ENCODE data around the gene NFATC2.

The NFATC2 gene

GRCh38 chr20:51523276-51524013, 19.1 kb downstream of the NFATC2 start:
- Histone ChIP-seq H4K20me1 (no peaks in the 10 kb centered on the region; a peak in 2 of 22 replicates), H3K4me1 (peaks cover 32 to 53% (median 43%) of the 10 kb centered on the region in 10 experiments), H3K36me3 (peaks cover 0 to 30% (median 11%) of the 10 kb centered on the region in 11 experiments; a peak in 12 of 22 replicates), H3K4me2 (0 out of 22 replicates have a peak overlapping the region, but pooled peaks of 1 of the 11 experiments have one; percentile 80), H3K27me3 (no peaks in the 10 kb centered on the region), H3K9me3 (replicated peaks in 1 of 11) (no peaks in the 10 kb centered on the region), H3K27ac (peak overlapping the region in 4 of 11 experiments; percentile 6 to 76 (median 72); a peak in 5 of 22 replicates), H3K4me3 (no peak overlapping the region), H3K9ac (no peak overlapping the region)
- no peak for TF ChIP-seq Cebpa-rat (IDR thresholded peaks at IDR 0.05)

- no peak for TF ChIP-seq Cebpa-rat (IDR thresholded peaks at IDR 0.05)
- peaks cover 0 to 40% (median 16%) of the 10 kb centered on the region in 11 experiments; a peak in 15 of 22 replicates for H3K36me3 ChIP-seq
- H3K27me3 ChIP-seq, result no peaks in the 10 kb centered on the region
- no peak overlapping the region for H3K4me2 ChIP-seq
- H3K4me3 ChIP-seq, result no peak overlapping the region
- no peak overlapping the region for H3K9ac ChIP-seq
- no peak overlapping the region for H3K27ac ChIP-seq
- peaks cover 28 to 41% (median 32%) of the 10 kb centered on the region in 10 experiments for H3K4me1 ChIP-seq
- no peaks in the 10 kb centered on the region for H3K9me3 ChIP-seq (replicated peaks in 1 of 11)
- no peaks in the 10 kb centered on the region; a peak in 2 of 22 replicates for H4K20me1 ChIP-seq
Measured at GRCh38 chr20:51522207-51522606, 20.3 kb downstream of the NFATC2 start.

- Histone ChIP-seq H3K36me3 (peaks cover 21 to 63% (median 30%) of the 10 kb centered on the region in 11 experiments; a peak in 20 of 22 replicates), H3K27me3 (no peaks in the 10 kb centered on the region), H3K9ac (no peak overlapping the region), H3K4me3 (no peak overlapping the region), H3K4me2 (no peak overlapping the region), H3K9me3 (replicated peaks in 1 of 11) (no peaks in the 10 kb centered on the region), H3K27ac (no peak overlapping the region), H3K4me1 (peaks cover 0 to 9% (median 0%) of the 10 kb centered on the region in 10 experiments; a peak in 2 of 20 replicates), H4K20me1 (peaks cover 0 to 8% (median 0%) of the 10 kb centered on the region in 11 experiments; a peak in 2 of 22 replicates)
- TF ChIP-seq Cebpa-rat (IDR thresholded peaks at IDR 0.05), result no peak
Measured at GRCh38 chr20:51517839-51518238, 24.7 kb downstream of the NFATC2 start.

- H3K9ac ChIP-seq, result no peak overlapping the region
- no peaks in the 10 kb centered on the region for H3K9me3 ChIP-seq (replicated peaks in 1 of 11)
- H3K36me3 ChIP-seq, result peaks cover 20 to 62% (median 31%) of the 10 kb centered on the region in 11 experiments; a peak in 19 of 22 replicates
Measured at GRCh38 chr20:51516855-51517254, 25.7 kb downstream of the NFATC2 start.

GRCh38 chr20:51514836-51515235, 27.7 kb downstream of the NFATC2 start:
- H3K9me3 ChIP-seq (replicated peaks in 1 of 11), result no peaks in the 10 kb centered on the region
- TF ChIP-seq Cebpa-rat (IDR thresholded peaks at IDR 0.05), result no peak
- no peak overlapping the region for H3K9ac ChIP-seq
- no peak overlapping the region for H3K27ac ChIP-seq
- H3K4me3 ChIP-seq, result no peak overlapping the region
- peaks cover 0 to 8% (median 0%) of the 10 kb centered on the region in 11 experiments; a peak in 2 of 22 replicates for H4K20me1 ChIP-seq
- peaks cover 0 to 12% (median 1%) of the 10 kb centered on the region in 10 experiments; a peak in 2 of 20 replicates for H3K4me1 ChIP-seq
- H3K36me3 ChIP-seq, result peaks cover 20 to 80% (median 41%) of the 10 kb centered on the region in 11 experiments; a peak in 19 of 22 replicates
- no peak overlapping the region for H3K4me2 ChIP-seq
- no peaks in the 10 kb centered on the region for H3K27me3 ChIP-seq

More at GRCh38 chr20:51516855-51517254, 25.7 kb downstream of the NFATC2 start:
- Histone ChIP-seq H3K4me1 (peaks cover 0 to 12% (median 1%) of the 10 kb centered on the region in 10 experiments; a peak in 2 of 20 replicates), H3K4me2 (no peak overlapping the region), H4K20me1 (peaks cover 0 to 8% (median 0%) of the 10 kb centered on the region in 11 experiments; a peak in 2 of 22 replicates), H3K27ac (no peak overlapping the region), H3K4me3 (no peak overlapping the region), H3K27me3 (no peaks in the 10 kb centered on the region)
- no peak for TF ChIP-seq Cebpa-rat (IDR thresholded peaks at IDR 0.05)

- peaks cover 20 to 82% (median 41%) of the 10 kb centered on the region in 11 experiments; a peak in 19 of 22 replicates for H3K36me3 ChIP-seq
- no peak overlapping the region for H3K27ac ChIP-seq
- H3K27me3 ChIP-seq, result no peaks in the 10 kb centered on the region
- H3K4me2 ChIP-seq, result no peak overlapping the region
- H4K20me1 ChIP-seq, result peaks cover 0 to 8% (median 0%) of the 10 kb centered on the region in 11 experiments; a peak in 2 of 22 replicates
- H3K4me3 ChIP-seq, result no peak overlapping the region
- no peak overlapping the region for H3K9ac ChIP-seq
- H3K9me3 ChIP-seq (replicated peaks in 1 of 11), result no peaks in the 10 kb centered on the region
- peaks cover 1 to 16% (median 3%) of the 10 kb centered on the region in 10 experiments; a peak in 10 of 20 replicates for H3K4me1 ChIP-seq
- TF ChIP-seq Cebpa-rat (IDR thresholded peaks at IDR 0.05), result no peak
Measured at GRCh38 chr20:51514249-51514648, 28.3 kb downstream of the NFATC2 start.

- Histone ChIP-seq H3K9me3 (replicated peaks in 1 of 11) (no peaks in the 10 kb centered on the region), H3K4me3 (no peak overlapping the region), H3K9ac (no peak overlapping the region), H3K27ac (no peak overlapping the region), H3K4me1 (peaks cover 6 to 23% (median 9%) of the 10 kb centered on the region in 10 experiments; a peak in 18 of 20 replicates), H3K27me3 (no peaks in the 10 kb centered on the region), H3K36me3 (peaks cover 20 to 80% (median 41%) of the 10 kb centered on the region in 11 experiments; a peak in 19 of 22 replicates), H3K4me2 (no peak overlapping the region), H4K20me1 (peaks cover 0 to 8% (median 0%) of the 10 kb centered on the region in 11 experiments; a peak in 2 of 22 replicates)
- no peak for TF ChIP-seq Cebpa-rat (IDR thresholded peaks at IDR 0.05)
Measured at GRCh38 chr20:51513545-51513944, 29.0 kb downstream of the NFATC2 start.

- H3K4me1 ChIP-seq, result peaks cover 6 to 29% (median 15%) of the 10 kb centered on the region in 10 experiments; a peak in 18 of 20 replicates
- H3K4me2 ChIP-seq, result no peak overlapping the region
- no peaks in the 10 kb centered on the region for H3K9me3 ChIP-seq (replicated peaks in 1 of 11)
- peaks cover 0 to 8% (median 0%) of the 10 kb centered on the region in 11 experiments; a peak in 2 of 22 replicates for H4K20me1 ChIP-seq
- no peaks in the 10 kb centered on the region for H3K27me3 ChIP-seq
- H3K36me3 ChIP-seq, result peaks cover 20 to 78% (median 41%) of the 10 kb centered on the region in 11 experiments; a peak in 19 of 22 replicates
- no peak for TF ChIP-seq Cebpa-rat (IDR thresholded peaks at IDR 0.05)
- H3K27ac ChIP-seq, result no peak overlapping the region
- H3K4me3 ChIP-seq, result no peak overlapping the region
- H3K9ac ChIP-seq, result no peak overlapping the region
Measured at GRCh38 chr20:51512645-51513044, 29.9 kb downstream of the NFATC2 start.
